Natural killer cell (primary cell): Measurements from ENCODE around the gene RNF227. TPM values are rescaled to one million over a fixed set of nuclear protein-coding genes. Genes with fewer than 3 reads are reported as not detected.
A peak's percentile ranks its signal among the peaks of the same experiment; 100 is the strongest.

ENCODE experiments used
- ATAC-seq, 3 donors: fragments of 150-1000 bp in 2 of 3; fragments of 200-7000 bp in 1 of 3; cut with Tn5 transposase; 1 replicate in 1 of 3; 2 replicates in 2 of 3; pipeline ENCODE4 v1.10.0; 2021; ENCODE audit warnings: mild to moderate bottlenecking in 2 of 3, moderate library complexity in 2 of 3
- DNase-seq, 2 donors: peaks; one replicate each; pipeline versions ENCODE4 v3.0.0 to v3.0.0-alpha.2; 2013 to 2021; ENCODE audit warnings: mixed read lengths in 1 of 2
- H3K27ac ChIP-seq: one replicate; pipeline ENCODE4 v1.5.1; 2013; ENCODE audit warnings: mild to moderate bottlenecking, low read length
- H3K27me3 ChIP-seq: one replicate; pipeline ENCODE4 v1.6.1; 2013; ENCODE audit warnings: low read length; ENCODE audit not compliant: control insufficient read depth, insufficient read depth
- H3K36me3 ChIP-seq: one replicate; pipeline ENCODE4 v1.6.1; 2013; ENCODE audit warnings: low read length; ENCODE audit not compliant: control insufficient read depth, insufficient read depth
- H3K4me1 ChIP-seq: one replicate; pipeline ENCODE4 v1.6.1; 2013; ENCODE audit warnings: low read length; ENCODE audit not compliant: control insufficient read depth, insufficient read depth
- H3K4me3 ChIP-seq: one replicate; pipeline ENCODE4 v1.5.1; 2013; ENCODE audit warnings: low read length
- H3K9me3 ChIP-seq: one replicate; pipeline ENCODE4 v1.6.1; 2013; ENCODE audit warnings: low read length; ENCODE audit not compliant: control insufficient read depth, insufficient read depth
- H3K27ac Mint-ChIP-seq, 2 donors: one replicate each; pipeline ENCODE4 v1.8.0; 2022; ENCODE audit warnings: mild to moderate bottlenecking in 2 of 2, mixed read lengths in 2 of 2, moderate library complexity in 1 of 2
- H3K27me3 Mint-ChIP-seq, 2 donors: one replicate each; pipeline ENCODE4 v1.8.0; 2022; ENCODE audit warnings: low read depth in 2 of 2, mixed read lengths in 2 of 2
- H3K36me3 Mint-ChIP-seq: one replicate; pipeline ENCODE4 v1.8.0; 2022; ENCODE audit warnings: mixed read lengths
- H3K4me1 Mint-ChIP-seq, 2 donors: one replicate each; pipeline ENCODE4 v1.8.0; 2022; ENCODE audit warnings: mixed read lengths in 2 of 2
- H3K4me3 Mint-ChIP-seq: one replicate; pipeline ENCODE4 v1.8.0; 2022; ENCODE audit warnings: mild to moderate bottlenecking, moderate library complexity, mixed read lengths
- H3K9me3 Mint-ChIP-seq, 2 donors: one replicate each; pipeline ENCODE4 v1.8.0; 2022; ENCODE audit warnings: mixed read lengths in 2 of 2
- CTCF ChIP-seq: fragments of 200-600 bp; IDR thresholded peaks from one replicate; pipeline ENCODE4 v1.8.0; 2022; ENCODE audit warnings: antibody characterized with exemption
- WGBS: methylation state at CpG from one replicate; pipeline ENCODE4 v1.1.7; 2013; ENCODE audit warnings: missing lambda C conversion rate; ENCODE audit not compliant: insufficient coverage; 5-methylcytosine and 5-hydroxymethylcytosine counted together
- intact Hi-C: fragments of 100-400 bp; cut with micrococcal nuclease; formaldehyde crosslinking; loops from one replicate; pipeline ENCODE4 v1.14.2; 2022
- total RNA-seq, 4 donors: library from RNA; stranded (reverse); fragments of 120-200 nt in 1 of 4; gene quantifications; one replicate each; pipeline versions ENCODE4 v1.2.3 to v1.2.4, GENCODE V29; 2013 to 2022

The RNF227 gene
- total RNA-seq, 3 donors from 2014 or later (not counting 1 experiment from before 2014, with no cell fraction given), result 3.6 to 5.9 (median 4.7) TPM

DNA sequence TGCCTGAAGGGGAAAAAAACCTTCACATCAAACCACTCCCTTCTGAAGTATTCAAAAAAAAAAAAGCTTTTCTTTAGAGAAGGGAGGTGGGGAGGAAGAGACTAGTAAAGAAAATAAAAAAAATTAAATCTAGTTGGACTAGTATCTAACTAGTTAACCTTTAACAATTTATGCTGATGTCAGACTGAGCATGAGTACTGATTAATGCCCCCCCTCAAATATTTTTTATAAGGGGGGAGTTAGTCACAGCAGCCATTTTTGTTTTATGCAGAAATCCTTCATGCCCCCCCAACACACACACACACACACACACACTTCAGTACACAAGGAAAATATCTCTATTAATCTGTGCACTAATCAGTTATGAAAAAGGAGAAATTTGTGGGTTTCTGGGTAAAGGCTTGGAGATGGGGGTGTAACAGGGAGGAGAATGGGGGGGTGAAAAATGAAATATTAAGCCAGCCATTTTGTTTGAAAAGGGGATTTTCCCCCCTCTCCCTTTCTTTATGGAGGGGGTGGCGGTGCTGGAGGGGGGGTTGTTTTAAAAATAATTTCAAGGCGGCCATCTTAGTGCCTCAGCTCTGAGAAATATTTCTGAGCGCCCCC is 32.2 kb downstream of the RNF227 start:
- Mint-ChIP-seq H3K4me3 (peak overlapping the region; percentile 71), H3K36me3 (no peaks in the 10 kb centered on the region), H3K9me3 (no peaks in the 10 kb centered on the region), H3K4me1 (no peaks in the 10 kb centered on the region), H3K27me3 (no peaks in the 10 kb centered on the region), H3K27ac (peak overlapping the region; percentile 7 to 76)
- peak in 1 of 2 donors; percentile 79 for DNase-seq
- ATAC-seq, result no peak
- no peak overlapping the region for H3K27ac ChIP-seq
- peaks cover 39% of the 10 kb centered on the region for H3K4me1 ChIP-seq
- peaks cover 24% of the 10 kb centered on the region for H3K36me3 ChIP-seq
- H3K27me3 ChIP-seq, result no peaks in the 10 kb centered on the region
- no CpG with 5 or more reads among the region's 3 CpGs for WGBS
- no peak overlapping the region for H3K4me3 ChIP-seq
- no peak for TF ChIP-seq CTCF
- H3K9me3 ChIP-seq, result no peaks in the 10 kb centered on the region
- intact Hi-C loops, result no loop called here

DNA sequence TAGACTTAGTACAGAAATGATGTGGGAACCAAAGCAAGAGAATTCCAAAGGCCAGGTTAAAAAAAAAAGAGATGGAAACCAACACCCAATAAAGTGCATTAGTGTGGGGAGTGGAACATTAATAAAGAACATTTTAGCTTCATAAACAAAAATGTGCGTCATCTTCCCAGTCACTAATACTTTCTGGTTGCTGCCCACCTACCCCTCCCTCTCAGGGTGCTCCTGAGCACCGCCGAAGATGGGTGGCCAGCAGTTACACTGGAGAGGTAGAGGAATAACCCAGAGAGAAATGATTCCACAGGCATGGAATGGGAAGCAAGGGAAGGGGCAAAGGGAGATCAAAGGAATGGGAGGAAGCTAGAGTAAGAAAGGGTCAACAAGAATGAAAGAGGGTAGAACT is 33.5 kb downstream of the RNF227 start:
- H3K36me3 Mint-ChIP-seq, result no peaks in the 10 kb centered on the region
- no peak overlapping the region for H3K4me3 Mint-ChIP-seq
- intact Hi-C loops, result no loop called here
- H3K4me1 ChIP-seq, result peaks cover 27% of the 10 kb centered on the region
- H3K27me3 Mint-ChIP-seq, result no peaks in the 10 kb centered on the region
- no peak overlapping the region for H3K4me3 ChIP-seq
- H3K27me3 ChIP-seq, result no peaks in the 10 kb centered on the region
- H3K27ac ChIP-seq, result no peak overlapping the region
- ATAC-seq, result no peak
- no peak overlapping the region for H3K27ac Mint-ChIP-seq
- WGBS, result no CpG with 5 or more reads among the region's 3 CpGs
- no peaks in the 10 kb centered on the region for H3K9me3 Mint-ChIP-seq
- peaks cover 27% of the 10 kb centered on the region for H3K36me3 ChIP-seq
- H3K4me1 Mint-ChIP-seq, result no peaks in the 10 kb centered on the region
- TF ChIP-seq CTCF, result no peak
- DNase-seq, result no peak
- no peaks in the 10 kb centered on the region for H3K9me3 ChIP-seq

DNA sequence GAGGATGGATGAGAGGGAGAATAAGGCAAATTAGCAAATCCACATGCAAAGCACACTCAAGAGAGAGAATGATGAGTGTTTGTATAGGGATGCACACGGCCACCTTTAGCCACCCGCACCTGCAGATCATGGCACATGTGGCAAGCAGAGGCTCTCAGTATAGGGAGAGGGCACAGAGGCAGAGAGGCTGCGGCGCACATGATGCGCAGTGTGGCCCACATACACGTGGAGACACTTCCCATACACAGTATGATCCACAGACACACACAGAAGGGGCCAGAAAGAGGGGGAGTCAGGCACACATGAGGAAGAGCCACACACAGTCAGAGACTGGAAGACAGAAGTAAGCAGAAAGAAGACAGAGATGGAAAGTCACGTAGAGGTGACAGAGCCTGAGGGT is 34.0 kb downstream of the RNF227 start:
- no peak overlapping the region for H3K27ac Mint-ChIP-seq
- no peaks in the 10 kb centered on the region for H3K36me3 Mint-ChIP-seq
- H3K27me3 ChIP-seq, result no peaks in the 10 kb centered on the region
- H3K4me3 Mint-ChIP-seq, result no peak overlapping the region
- DNase-seq, result peak in 1 of 2 donors; percentile 25
- ATAC-seq, result no peak
- no peak for TF ChIP-seq CTCF
- no peaks in the 10 kb centered on the region for H3K27me3 Mint-ChIP-seq
- H3K9me3 Mint-ChIP-seq, result no peaks in the 10 kb centered on the region
- H3K4me1 ChIP-seq, result peaks cover 24% of the 10 kb centered on the region
- H3K27ac ChIP-seq, result no peak overlapping the region
- H3K4me1 Mint-ChIP-seq, result no peaks in the 10 kb centered on the region
- WGBS, result 76% methylated on average over 3 of the region's 7 CpGs
- intact Hi-C loops, result no loop called here
- H3K4me3 ChIP-seq, result no peak overlapping the region
- H3K9me3 ChIP-seq, result no peaks in the 10 kb centered on the region
- peaks cover 27% of the 10 kb centered on the region for H3K36me3 ChIP-seq
